Right lobe of liver (tissue), 4 donors: ENCODE measurements around the gene MRAP.

Experiments
- POLR2A ChIP-seq: fragments of 450-650 bp; IDR thresholded peaks from one replicate; pipeline ENCODE4 v1.6.1; 2017; ENCODE audit warnings: antibody characterized with exemption, mild to moderate bottlenecking
- TF ChIP-seq, protein P1 (sequence below), 4 donors: fragments of 200-600 bp in 3 of 4; fragments of 450-650 bp in 1 of 4; IDR thresholded peaks; one replicate each; pipeline versions ENCODE4 v1.5.1 to v1.8.0; 2016 to 2022; ENCODE audit warnings: antibody characterized with exemption in 4 of 4, mild to moderate bottlenecking in 2 of 4
- donor health status: DM: no; HTN: no; CAD: no.
- donor health status: DM: no; HTN: no; CAD: no.
- donor health status: DM: no; HTN: yes; CAD: no.

DNA sequence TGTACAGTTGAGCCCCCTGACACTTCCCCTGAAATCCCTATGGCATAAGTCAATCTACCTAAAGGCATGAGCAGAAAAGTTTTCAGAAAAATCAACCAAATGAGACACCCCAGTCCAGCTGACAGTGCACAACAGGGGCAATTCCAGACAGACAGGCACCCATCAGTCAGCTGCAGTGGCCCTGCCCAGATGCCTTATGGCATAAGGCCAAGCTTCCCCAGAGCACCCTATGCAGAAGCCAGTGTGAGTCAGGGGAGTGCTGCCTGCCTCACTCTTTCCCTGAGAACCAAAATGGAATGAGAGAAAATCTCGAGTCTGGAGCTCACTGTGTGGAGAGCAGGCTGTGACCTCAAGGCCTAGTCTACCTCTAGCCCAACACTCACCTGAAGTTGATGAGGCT, 38.1 kb downstream of the MRAP start:
- TF ChIP-seq, protein P1, sequence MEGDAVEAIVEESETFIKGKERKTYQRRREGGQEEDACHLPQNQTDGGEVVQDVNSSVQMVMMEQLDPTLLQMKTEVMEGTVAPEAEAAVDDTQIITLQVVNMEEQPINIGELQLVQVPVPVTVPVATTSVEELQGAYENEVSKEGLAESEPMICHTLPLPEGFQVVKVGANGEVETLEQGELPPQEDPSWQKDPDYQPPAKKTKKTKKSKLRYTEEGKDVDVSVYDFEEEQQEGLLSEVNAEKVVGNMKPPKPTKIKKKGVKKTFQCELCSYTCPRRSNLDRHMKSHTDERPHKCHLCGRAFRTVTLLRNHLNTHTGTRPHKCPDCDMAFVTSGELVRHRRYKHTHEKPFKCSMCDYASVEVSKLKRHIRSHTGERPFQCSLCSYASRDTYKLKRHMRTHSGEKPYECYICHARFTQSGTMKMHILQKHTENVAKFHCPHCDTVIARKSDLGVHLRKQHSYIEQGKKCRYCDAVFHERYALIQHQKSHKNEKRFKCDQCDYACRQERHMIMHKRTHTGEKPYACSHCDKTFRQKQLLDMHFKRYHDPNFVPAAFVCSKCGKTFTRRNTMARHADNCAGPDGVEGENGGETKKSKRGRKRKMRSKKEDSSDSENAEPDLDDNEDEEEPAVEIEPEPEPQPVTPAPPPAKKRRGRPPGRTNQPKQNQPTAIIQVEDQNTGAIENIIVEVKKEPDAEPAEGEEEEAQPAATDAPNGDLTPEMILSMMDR (IDR thresholded peaks at IDR 0.05): no peak
- TF ChIP-seq POLR2A: no peak
